Activated naive CD4-positive, alpha-beta T cell treated with anti-CD3 and anti-CD28 coated beads for 36 hours (primary cell): ENCODE measurements around the gene IQCM. TPM values are rescaled to one million over a fixed set of nuclear protein-coding genes. Genes with fewer than 3 reads are reported as not detected.

ENCODE experiments used
- CTCF ChIA-PET: fragments of 350-600 bp; sonication (Branson Sonifier 250); formaldehyde crosslinking; loops from one replicate; lab custom pipeline; 2021; ENCODE audit warnings: antibody characterized with exemption; lab: Charles Lee
- DNase-seq: peaks from one replicate; pipeline ENCODE4 v3.0.0-alpha.2; 2020
- H3K27ac Mint-ChIP-seq: one replicate; pipeline ENCODE4 v1.8.0; 2021; ENCODE audit warnings: mild to moderate bottlenecking, mixed read lengths
- H3K27me3 Mint-ChIP-seq: one replicate; pipeline ENCODE4 v1.8.0; 2021; ENCODE audit warnings: low read depth, mixed read lengths
- H3K36me3 Mint-ChIP-seq: one replicate; pipeline ENCODE4 v1.8.0; 2021; ENCODE audit warnings: low read depth, mixed read lengths
- H3K4me1 Mint-ChIP-seq: one replicate; pipeline ENCODE4 v1.8.0; 2021; ENCODE audit warnings: low read depth, mixed read lengths
- H3K4me3 Mint-ChIP-seq: one replicate; pipeline ENCODE4 v1.8.0; 2021; ENCODE audit warnings: mild to moderate bottlenecking, moderate library complexity, mixed read lengths
- H3K9me3 Mint-ChIP-seq: one replicate; pipeline ENCODE4 v1.8.0; 2021; ENCODE audit warnings: mixed read lengths
- intact Hi-C: fragments of 100-400 bp; cut with micrococcal nuclease; formaldehyde crosslinking; loops from one replicate; pipeline ENCODE4 v1.15.1; 2023
- total RNA-seq, 2 experiments: library from RNA; stranded (reverse); gene quantifications; one replicate each; pipeline ENCODE4 v1.2.3, GENCODE V29; 2021

Gene IQCM
- total RNA-seq, 2 experiments from 2014 or later: not detected

DNA sequence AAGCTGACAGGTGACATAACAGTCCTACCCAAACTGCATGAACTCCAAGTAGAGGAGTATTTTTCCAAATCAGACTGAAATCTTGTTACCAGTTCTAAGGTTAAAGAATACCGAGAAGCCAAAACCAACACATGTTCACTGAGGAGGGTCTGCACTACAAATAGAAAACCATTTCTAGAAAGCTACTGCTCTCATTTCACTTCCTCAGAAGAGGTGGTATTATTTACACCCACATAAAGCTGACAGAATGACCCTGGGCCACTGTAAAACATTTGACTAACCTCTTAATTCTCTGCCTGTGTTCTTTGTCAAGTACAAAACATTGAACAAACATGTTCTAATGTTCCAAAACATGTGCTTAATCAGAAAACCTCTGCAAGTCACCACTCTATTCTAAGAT lies 95.8 kb downstream of the IQCM start:
- intact Hi-C loops: no loop called here

GRCh38 chr4:149719357-149719756 lies 96.3 kb downstream of the IQCM start:
- Mint-ChIP-seq H3K27me3 (no peaks in the 10 kb centered on the region), H3K4me1 (no peaks in the 10 kb centered on the region), H3K36me3 (no peaks in the 10 kb centered on the region), H3K9me3 (peaks cover 2% of the 10 kb centered on the region), H3K27ac (no peak overlapping the region), H3K4me3 (no peak overlapping the region)
- no peak for DNase-seq
- CTCF ChIA-PET: no interaction called here
- intact Hi-C loops: no loop called here

More for the DNA sequence above, 95.8 kb downstream of the IQCM start:
- DNase-seq: no peak
- no peaks in the 10 kb centered on the region for H3K36me3 Mint-ChIP-seq
- no peaks in the 10 kb centered on the region for H3K27me3 Mint-ChIP-seq
- peaks cover 3% of the 10 kb centered on the region for H3K9me3 Mint-ChIP-seq
- CTCF ChIA-PET: no interaction called here
- no peak overlapping the region for H3K4me3 Mint-ChIP-seq
- no peaks in the 10 kb centered on the region for H3K4me1 Mint-ChIP-seq
- no peak overlapping the region for H3K27ac Mint-ChIP-seq

DNA sequence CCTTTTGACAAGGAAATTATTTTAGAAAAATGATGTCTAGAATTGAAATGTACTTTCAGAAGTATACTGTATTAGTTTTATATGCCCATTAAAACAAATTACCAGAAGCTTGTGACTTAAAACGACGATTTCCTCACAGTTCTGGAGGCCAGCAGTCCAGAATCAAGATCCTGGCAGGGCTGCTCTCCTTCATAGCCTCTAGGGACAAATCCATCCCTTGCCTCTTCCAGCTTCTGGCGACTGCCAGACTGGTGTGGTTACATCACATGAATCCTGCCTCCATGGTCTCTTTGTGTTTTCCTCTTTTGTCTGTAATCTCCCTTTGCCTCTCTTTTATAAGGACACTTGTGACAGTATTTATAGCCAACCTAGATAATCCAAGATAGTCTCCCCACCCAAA lies 97.1 kb downstream of the IQCM start:
- no peak overlapping the region for H3K4me3 Mint-ChIP-seq
- H3K36me3 Mint-ChIP-seq: no peaks in the 10 kb centered on the region
- H3K4me1 Mint-ChIP-seq: no peaks in the 10 kb centered on the region
- intact Hi-C loops: no loop called here
- no peak for DNase-seq
- CTCF ChIA-PET: no interaction called here
- H3K27ac Mint-ChIP-seq: no peak overlapping the region
- H3K27me3 Mint-ChIP-seq: no peaks in the 10 kb centered on the region
- peaks cover 2% of the 10 kb centered on the region for H3K9me3 Mint-ChIP-seq

DNA sequence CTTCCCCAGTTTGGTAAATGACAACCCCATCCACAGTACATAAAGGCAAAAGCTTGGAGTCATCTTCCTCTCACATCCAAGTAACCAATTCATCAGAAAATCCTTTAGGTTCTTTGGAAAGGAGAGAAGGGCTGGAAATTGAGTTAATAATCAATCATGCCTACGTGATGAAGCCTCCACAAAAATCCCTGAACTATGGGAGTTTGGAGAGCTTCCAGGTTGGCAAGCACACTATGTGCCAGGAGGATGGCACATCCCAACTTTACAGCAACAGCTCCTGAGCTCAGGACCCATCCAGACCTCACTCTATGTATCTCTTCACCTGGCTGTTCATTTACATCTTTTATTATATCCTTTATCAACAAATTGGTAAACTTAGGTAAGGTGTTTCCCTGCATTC lies 98.9 kb downstream of the IQCM start:
- intact Hi-C loops: no loop called here
- H3K4me3 Mint-ChIP-seq: no peak overlapping the region
- no peaks in the 10 kb centered on the region for H3K36me3 Mint-ChIP-seq
- no peaks in the 10 kb centered on the region for H3K27me3 Mint-ChIP-seq
- DNase-seq: no peak
- CTCF ChIA-PET: no interaction called here
- H3K27ac Mint-ChIP-seq: no peak overlapping the region
- peaks cover 2% of the 10 kb centered on the region for H3K9me3 Mint-ChIP-seq
- no peaks in the 10 kb centered on the region for H3K4me1 Mint-ChIP-seq

- no peaks in the 10 kb centered on the region for H3K4me1 Mint-ChIP-seq
- CTCF ChIA-PET: no interaction called here
- peaks cover 2% of the 10 kb centered on the region for H3K9me3 Mint-ChIP-seq
- H3K4me3 Mint-ChIP-seq: no peak overlapping the region
- DNase-seq: no peak
- intact Hi-C loops: no loop called here
- H3K27ac Mint-ChIP-seq: no peak overlapping the region
- no peaks in the 10 kb centered on the region for H3K36me3 Mint-ChIP-seq
- H3K27me3 Mint-ChIP-seq: no peaks in the 10 kb centered on the region
Measured at GRCh38 chr4:149715822-149716585, 99.6 kb downstream of the IQCM start.

DNA sequence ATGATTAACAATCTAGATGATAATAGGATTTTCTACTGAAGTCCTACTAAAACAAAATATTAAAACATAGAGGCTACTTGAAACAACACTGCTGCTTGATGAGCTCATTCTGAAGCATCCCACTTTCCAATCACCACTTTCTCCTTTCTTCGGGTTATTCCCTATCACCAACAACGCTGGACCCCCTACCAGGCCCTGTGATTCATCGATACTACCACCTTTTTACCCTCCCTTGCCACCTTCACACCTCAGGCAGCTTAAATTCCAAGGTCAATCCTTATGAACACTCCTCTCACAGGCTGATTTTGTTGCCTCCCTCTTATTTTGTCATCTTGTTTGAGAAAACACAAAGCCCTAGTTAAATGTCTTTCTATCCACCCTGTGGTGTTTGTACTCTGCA lies 102.6 kb downstream of the IQCM start:
- H3K4me1 Mint-ChIP-seq: no peaks in the 10 kb centered on the region
- CTCF ChIA-PET: no interaction called here
- H3K27me3 Mint-ChIP-seq: no peaks in the 10 kb centered on the region
- H3K36me3 Mint-ChIP-seq: no peaks in the 10 kb centered on the region
- H3K27ac Mint-ChIP-seq: no peak overlapping the region
- H3K4me3 Mint-ChIP-seq: no peak overlapping the region
- no peak for DNase-seq
- peaks cover 2% of the 10 kb centered on the region for H3K9me3 Mint-ChIP-seq
- intact Hi-C loops: no loop called here

DNA sequence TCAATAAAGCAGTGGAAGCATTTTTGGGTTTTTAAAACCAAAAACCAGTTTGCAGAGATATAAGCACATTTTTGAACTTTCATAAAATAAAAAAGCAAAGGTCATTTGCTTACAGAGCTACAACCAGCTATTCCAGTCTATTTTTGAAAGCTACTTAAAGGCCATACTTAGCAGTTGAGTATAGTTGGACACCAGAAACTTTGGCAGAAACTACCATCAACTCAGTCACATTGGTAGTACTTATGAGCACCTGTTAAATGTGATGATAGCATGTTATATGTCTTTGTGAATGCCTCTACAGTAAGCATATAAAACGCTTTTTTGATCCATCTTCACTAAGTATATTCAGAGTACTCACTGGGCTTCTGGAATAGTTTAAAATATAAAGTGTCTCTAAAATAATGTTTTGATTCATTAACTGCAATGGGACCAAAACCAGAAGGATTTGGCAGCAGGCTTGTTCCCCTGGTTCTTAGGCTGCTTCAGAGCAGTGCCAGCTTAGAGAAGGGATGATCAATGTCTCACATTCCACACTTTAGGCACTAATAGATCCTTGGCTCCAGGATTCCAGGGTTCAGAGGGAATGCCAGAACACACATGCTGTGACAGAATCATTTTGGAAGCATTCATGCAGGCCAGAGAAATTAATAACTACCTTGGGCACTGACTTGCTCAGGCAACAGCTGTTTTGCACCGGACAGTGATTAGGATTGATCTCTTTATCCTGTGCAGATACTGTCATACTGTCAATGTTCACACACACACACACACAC lies 103.9 kb downstream of the IQCM start:
- Mint-ChIP-seq H3K36me3 (no peaks in the 10 kb centered on the region), H3K4me1 (no peaks in the 10 kb centered on the region), H3K9me3 (peaks cover 2% of the 10 kb centered on the region), H3K4me3 (no peak overlapping the region), H3K27ac (no peak overlapping the region), H3K27me3 (no peaks in the 10 kb centered on the region)
- CTCF ChIA-PET: no interaction called here
- no peak for DNase-seq
- intact Hi-C loops: no loop called here

GRCh38 chr4:149709640-149710039 lies 106.0 kb downstream of the IQCM start:
- intact Hi-C loops: no loop called here
- H3K27me3 Mint-ChIP-seq: no peaks in the 10 kb centered on the region
- no peaks in the 10 kb centered on the region for H3K9me3 Mint-ChIP-seq
- CTCF ChIA-PET: interaction anchor here (0.6 kb wide), 1 partner anchor 44 kb away, joined by 5 read pairs; no protein-coding TSS in a partner anchor
- H3K4me3 Mint-ChIP-seq: no peak overlapping the region
- no peak overlapping the region for H3K27ac Mint-ChIP-seq
- no peak for DNase-seq
- H3K36me3 Mint-ChIP-seq: no peaks in the 10 kb centered on the region
- H3K4me1 Mint-ChIP-seq: no peaks in the 10 kb centered on the region

DNA sequence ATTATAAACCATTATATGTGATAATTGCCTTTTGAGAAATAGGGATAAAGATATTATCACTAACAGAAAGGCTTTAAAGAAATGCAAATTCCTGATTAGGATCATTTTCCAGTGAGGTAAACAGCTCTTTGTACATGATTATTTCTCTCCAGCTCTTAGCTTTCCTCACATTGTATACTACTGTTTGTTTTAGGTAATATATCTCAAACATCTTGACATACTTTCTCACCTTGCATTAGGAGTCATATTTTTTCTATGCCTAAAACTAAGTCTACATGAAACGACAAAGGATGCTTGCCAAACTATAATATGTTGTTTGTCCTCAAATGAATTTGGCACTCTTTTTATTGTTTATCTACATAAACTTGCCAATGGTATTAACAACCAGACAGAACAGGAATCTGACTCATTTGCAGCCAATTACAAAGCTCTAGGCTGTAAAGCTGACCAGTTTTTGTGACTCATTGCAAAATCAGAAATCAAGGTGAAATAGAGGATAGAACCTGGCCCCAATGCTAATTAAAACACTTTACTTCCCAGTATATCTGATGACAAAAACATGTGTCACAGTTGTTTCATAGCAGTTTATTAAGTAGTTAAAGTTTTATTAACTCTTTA lies 107.0 kb downstream of the IQCM start:
- H3K4me1 Mint-ChIP-seq: no peaks in the 10 kb centered on the region
- intact Hi-C loops: no loop called here
- no peaks in the 10 kb centered on the region for H3K27me3 Mint-ChIP-seq
- CTCF ChIA-PET: interaction anchor here (0.6 kb wide), 1 partner anchor 45 kb away, joined by 5 read pairs; no protein-coding TSS in a partner anchor
- H3K4me3 Mint-ChIP-seq: no peak overlapping the region
- H3K36me3 Mint-ChIP-seq: no peaks in the 10 kb centered on the region
- no peak overlapping the region for H3K27ac Mint-ChIP-seq
- no peaks in the 10 kb centered on the region for H3K9me3 Mint-ChIP-seq
- DNase-seq: no peak

DNA sequence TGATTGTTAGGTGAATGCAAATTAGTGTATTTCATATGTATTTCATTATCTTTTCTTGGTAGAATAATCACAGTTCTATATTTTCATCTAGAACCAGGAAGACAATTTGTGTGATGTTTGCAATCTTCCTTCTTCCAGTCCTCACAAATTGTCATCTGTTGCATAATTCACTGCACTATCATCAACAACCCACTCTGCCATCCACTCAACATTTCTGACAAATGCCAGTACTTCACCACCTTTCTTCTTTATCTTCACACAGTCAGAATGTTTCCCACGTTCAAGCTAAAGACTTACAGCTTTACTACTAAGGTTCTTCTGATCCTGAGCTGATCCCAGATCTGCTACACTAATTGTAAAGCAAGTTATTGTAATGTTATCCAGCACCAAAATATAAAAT lies 107.8 kb downstream of the IQCM start:
- H3K27ac Mint-ChIP-seq: no peak overlapping the region
- CTCF ChIA-PET: no interaction called here
- no peaks in the 10 kb centered on the region for H3K4me1 Mint-ChIP-seq
- H3K27me3 Mint-ChIP-seq: no peaks in the 10 kb centered on the region
- no peak overlapping the region for H3K4me3 Mint-ChIP-seq
- intact Hi-C loops: no loop called here
- H3K9me3 Mint-ChIP-seq: no peaks in the 10 kb centered on the region
- no peak for DNase-seq
- H3K36me3 Mint-ChIP-seq: no peaks in the 10 kb centered on the region

DNA sequence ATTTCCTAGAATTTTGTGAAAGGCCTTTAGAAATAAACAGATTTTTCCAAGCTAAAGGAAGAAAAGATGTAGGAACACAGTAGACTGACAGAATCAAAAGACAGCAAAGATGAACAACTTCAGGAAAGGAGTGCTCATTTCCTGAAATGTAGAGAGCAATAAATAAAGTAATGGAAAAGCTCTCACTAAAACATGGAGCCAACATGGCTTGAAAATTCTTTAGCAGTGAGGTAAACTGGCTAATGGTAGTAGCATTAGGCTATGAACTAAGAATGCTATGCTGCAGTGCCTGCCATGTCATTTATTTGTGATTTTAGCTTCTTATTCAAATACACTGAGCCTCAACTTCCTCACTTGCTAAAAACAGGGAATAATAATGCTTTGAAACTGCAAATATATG lies 108.7 kb downstream of the IQCM start:
- no peak overlapping the region for H3K4me3 Mint-ChIP-seq
- H3K27ac Mint-ChIP-seq: no peak overlapping the region
- no peaks in the 10 kb centered on the region for H3K27me3 Mint-ChIP-seq
- no peaks in the 10 kb centered on the region for H3K36me3 Mint-ChIP-seq
- H3K9me3 Mint-ChIP-seq: no peaks in the 10 kb centered on the region
- no peaks in the 10 kb centered on the region for H3K4me1 Mint-ChIP-seq
- CTCF ChIA-PET: no interaction called here
- intact Hi-C loops: no loop called here
- no peak for DNase-seq

DNA sequence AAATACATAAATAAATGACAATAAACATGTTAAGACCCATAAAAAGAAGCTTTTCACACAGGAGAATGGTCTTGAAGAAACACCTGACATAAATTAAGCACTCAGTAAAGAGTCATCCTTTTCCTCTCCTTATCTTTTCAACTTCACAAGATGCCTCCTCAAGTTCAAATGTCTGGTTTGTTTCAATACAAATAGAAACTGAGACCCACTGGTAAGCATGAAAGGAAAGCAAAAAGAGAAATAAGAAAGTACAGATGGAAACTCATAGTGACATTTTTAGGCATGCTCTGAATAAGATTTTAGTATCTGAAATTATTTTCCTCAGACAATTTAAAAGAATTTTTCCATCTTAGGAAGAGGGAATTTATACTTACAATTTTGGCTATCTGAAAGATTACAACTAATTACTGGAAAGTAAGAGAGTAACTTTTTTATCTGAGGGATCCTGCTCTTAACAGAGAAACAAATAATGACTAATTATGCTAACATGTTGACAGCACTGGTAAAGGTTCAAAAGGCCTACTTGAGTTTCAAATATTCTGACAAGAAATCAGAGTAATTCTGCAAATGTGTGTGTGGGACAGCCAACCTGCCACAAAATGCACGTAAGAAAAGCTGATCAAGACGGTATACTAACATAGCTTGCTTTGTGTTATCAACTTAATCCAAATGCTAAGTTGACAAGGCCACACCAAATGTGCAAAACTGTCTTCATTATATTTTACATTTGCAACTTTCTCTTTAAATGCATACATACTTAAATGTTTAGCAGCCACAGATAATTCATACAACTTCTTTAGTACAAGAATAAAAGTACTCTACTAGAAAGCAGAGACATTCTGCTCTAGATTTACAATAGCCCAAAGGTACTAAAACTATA lies 113.0 kb downstream of the IQCM start:
- no peaks in the 10 kb centered on the region for H3K27me3 Mint-ChIP-seq
- no peaks in the 10 kb centered on the region for H3K36me3 Mint-ChIP-seq
- H3K4me3 Mint-ChIP-seq: no peak overlapping the region
- intact Hi-C loops: no loop called here
- H3K27ac Mint-ChIP-seq: no peak overlapping the region
- no peak for DNase-seq
- H3K4me1 Mint-ChIP-seq: no peaks in the 10 kb centered on the region
- H3K9me3 Mint-ChIP-seq: no peaks in the 10 kb centered on the region
- CTCF ChIA-PET: no interaction called here
